Inferior parietal cortex (tissue), 1 donor: ENCODE data around the gene OR2T3.
"Not testable (repeated sequence)": the region's sequence is repeated elsewhere in the genome, so short reads cannot be mapped to it uniquely, and the experiment has no call there.

Experiments
- DNase-seq: peaks from one replicate; pipeline ENCODE4 v3.0.0-alpha.2; 2016; ENCODE audit errors: extremely low spot score

The OR2T3 gene, protein sequence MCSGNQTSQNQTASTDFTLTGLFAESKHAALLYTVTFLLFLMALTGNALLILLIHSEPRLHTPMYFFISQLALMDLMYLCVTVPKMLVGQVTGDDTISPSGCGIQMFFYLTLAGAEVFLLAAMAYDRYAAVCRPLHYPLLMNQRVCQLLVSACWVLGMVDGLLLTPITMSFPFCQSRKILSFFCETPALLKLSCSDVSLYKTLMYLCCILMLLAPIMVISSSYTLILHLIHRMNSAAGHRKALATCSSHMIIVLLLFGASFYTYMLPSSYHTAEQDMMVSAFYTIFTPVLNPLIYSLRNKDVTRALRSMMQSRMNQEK

DNA sequence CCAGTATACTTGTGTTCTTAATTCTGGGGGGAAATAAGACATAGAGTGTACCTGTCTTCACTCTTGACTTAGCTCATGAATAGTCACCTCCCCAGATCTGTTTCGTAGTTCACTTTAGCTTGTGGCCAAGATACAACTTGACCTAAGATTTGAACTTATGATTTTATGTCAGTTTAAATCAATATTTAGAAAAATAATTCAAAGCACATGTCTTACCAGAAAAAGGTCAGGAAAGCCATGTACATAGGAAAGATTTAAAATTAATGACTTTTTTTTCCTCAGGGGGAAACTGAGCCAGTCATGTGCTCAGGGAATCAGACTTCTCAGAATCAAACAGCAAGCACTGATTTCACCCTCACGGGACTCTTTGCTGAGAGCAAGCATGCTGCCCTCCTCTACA is at the start of gene OR2T3:
OR2T3 (plus strand) TSS at position 301 of the 400 bp plus-strand sequence; CDS start at position 301, 0 bp downstream.
- DNase-seq, result not testable (repeated sequence)

DNA sequence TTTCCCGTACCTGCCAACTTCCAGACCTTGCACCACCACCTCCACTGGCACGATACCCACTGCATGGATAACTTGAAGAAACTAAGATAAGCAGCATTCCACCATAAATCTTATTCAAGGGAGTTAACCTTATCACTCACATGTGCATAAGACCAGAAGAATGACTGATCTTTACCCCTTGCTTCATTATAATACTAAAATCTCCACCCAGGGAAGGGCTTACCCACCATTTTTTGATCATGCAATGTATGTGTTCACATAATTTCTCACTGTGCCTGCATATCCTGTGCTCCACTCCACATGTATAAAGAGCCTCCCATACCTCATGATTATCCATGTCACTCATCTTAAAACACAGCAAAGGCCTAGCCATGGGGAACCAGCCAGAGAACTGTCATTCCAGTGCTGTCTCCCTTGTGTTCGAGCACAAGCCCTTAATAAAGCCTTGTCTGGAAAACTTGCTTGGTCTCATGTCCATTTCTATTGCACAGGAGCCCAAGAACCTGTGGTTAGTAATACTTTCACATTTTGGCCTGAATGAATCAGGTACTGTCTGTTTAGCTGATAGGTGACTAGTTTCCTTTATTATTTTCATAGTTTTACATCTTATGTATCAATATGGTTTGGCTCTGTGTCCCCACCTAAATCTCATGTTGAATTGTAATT is 45.5 kb upstream of the OR2T3 start:
- not testable (repeated sequence) for DNase-seq

DNA sequence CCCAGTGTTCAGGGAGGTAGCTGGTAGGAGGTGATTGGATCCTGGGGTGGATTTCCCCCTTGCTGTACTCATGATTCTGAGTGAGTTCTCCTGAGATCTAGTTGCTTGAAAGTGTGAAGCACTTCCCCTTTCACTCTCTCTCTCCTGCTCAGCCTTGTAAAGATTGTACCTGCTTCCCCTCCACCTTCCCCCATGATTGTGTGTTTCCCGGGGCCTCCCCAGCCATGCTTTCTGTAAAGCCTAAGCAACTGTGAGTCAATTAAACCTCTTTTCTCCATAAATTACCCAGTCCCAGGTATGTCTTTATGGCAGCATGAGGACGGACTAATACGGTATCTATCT is 45.0 kb upstream of the OR2T3 start:
- not testable (repeated sequence) for DNase-seq

DNA sequence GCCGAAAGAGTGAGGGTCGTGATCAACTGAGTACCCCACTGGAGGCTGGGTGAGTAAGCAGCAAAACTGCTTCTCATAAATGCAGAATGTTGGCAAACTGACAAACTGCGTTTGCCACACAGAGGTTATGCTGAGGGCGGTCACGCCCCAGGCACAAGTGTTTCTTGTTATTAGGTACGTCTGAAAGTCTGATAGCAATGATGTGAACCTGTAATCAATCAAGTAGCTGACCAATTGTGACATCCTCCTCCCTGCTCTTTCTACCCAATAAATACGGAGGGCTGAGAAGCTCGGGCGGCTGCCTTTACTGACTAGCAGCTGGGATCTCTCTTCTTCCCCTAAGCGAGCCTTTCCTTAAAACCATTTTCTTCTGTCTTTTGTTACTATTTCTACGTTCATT is 41.5 kb upstream of the OR2T3 start:
- DNase-seq, result not testable (repeated sequence)

DNA sequence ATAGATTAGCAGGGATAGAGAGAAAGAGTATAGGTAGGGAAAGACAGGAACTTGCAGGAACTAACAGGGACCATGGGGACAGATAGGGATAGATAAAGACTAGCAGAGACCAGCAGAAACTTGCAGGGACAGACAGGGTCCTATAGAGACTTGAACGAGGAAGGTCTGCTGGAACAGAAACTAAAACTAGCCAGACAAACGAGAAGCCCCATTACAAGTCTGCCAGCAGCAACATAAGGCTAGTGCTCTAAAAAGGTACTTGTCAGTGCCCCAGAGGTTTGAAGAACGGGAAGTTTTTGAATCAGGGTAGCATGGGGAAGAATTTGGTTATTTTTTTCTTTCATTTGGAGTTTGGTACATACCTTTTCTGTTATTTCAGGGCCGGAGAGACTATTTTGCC is 41.0 kb upstream of the OR2T3 start:
- DNase-seq, result not testable (repeated sequence)

DNA sequence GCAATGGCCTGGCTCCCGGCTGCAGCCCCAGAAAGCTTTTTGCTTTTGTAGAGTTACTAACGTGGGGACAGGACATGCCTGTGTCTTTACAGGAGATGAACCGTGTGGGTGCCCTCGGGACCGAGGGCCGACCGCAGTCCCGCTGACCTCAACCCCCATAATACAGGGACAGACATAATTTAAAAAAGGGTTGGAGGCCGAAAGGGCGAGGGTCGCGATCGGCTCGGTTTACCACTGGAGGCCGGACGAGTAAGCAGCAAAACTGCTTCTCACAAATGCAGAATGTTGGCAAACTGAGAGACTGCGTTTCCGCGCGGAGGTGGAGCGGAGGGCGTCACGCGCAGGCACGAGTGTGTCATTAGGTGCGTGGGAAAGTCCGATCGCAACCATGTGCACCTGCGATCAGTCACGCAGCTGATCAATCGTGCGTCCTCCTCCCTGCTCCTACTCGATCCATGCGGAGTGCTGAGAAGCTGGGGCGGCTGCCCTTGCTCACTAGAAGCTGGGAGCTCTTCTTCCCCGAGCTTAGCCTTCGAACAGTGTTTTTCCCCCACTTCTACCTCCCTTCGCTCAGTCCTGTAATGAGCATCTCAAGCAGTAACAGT is 39.2 kb upstream of the OR2T3 start:
- DNase-seq, result not testable (repeated sequence)

DNA sequence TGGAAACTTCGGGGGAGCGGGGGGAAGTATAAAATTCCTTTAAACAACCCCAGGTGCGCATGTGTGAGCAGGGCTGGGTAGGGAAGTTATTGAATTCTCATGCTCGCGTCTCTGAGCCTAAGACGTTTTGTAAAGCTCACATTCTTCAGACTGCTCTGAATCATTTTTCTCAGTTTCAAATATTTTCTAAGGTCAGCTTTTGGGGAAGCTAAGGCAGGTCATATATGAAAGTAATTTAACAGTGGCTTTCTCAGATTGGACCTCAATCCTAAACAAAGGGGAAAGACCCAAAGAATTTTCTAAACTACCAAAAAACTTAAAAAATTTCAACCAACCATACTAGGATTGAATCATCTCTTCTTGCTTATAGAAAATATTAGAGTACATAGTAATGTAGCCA is 38.2 kb upstream of the OR2T3 start:
- DNase-seq, result not testable (repeated sequence)

DNA sequence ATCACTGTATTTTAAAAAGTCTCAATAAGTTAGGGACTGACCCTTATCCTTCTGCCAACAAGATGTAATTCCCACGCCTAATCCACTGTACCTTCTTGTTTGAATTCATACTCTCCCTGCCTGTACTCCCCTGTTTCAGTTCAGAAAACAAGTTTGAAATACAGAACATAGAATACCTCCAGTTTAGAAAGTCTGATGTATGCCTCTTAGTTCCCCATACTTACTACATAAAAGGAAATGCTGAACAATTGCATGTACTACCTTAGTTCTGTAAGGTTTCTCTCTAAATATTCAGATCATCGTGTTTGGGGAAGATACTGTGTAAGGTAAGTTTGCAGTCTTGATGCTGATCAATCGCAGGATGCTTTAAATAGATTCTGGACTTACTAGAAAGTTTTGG is 36.8 kb upstream of the OR2T3 start:
- DNase-seq, result not testable (repeated sequence)

DNA sequence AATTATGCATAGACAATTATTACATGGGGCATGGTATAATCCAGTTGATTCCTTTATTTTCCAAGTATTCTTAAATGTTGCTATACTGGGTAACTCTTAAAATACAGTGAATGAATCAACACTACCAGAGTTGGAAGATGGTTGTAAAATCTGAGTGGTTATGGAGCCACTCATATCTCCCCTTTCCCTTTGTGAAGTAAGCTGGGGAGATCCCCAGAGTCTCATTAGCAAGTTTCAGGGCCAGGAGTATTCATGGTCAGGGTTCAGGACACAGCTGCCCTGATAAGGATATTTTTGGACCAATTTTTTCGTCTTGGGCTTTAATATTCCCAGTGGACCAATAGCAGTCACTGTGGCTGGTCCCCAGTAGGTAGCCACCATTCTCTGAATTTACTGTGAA is 34.5 kb upstream of the OR2T3 start:
- not testable (repeated sequence) for DNase-seq

DNA sequence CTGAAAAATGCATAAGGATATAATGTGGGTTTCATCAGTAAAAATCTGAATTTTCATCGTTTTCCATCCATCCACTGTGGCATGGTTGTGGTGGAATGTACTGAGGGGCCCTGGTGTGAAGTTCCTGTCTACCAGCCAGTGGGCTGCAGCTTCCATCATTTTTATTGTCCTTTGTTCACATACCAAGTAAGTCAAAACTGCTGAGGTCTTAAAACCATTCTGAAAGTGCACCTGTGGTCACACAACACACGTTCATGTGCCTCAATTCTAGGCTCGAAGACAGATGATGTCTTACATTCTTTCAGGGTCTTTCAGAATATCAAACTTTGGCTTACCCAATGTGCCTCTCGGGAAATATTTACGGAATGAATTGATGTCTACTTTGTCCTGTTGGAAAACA is 33.9 kb upstream of the OR2T3 start:
- DNase-seq, result not testable (repeated sequence)

DNA sequence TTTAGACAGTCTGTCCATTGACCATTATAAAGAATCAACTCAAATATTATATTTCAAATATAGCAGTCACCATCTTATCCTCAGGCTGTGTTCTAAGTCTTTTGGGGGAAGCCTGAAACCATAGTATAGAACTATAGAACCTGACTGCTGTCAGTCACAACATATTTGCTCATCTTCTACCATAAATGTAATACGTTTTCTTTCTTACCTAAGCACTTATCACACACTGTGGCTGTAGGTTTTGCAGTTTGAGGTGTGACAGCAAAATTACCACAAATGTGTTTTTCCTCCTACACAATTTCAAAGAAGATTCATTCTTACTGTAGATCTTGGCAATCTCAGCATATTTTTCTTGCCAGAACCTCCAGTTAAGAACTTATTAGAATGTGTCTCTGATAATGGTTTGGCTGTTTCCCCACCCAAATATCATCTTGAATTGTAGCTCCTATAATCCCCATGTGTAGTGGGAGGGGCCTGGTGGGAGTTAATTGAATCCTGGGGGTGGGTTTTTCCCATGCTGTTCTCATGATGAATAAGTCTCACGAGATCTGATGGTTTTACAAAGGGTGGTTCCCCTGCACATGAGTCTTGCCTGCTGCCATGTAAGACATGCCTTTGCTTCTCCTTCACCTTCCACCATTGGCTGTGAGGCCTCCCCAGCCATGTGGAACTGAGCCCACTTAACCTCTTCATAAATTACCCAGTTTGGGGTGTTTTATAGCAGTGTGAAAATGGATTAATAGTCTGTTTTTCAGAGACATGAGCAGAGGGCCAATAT is 30.5 kb upstream of the OR2T3 start:
- DNase-seq, result not testable (repeated sequence)

DNA sequence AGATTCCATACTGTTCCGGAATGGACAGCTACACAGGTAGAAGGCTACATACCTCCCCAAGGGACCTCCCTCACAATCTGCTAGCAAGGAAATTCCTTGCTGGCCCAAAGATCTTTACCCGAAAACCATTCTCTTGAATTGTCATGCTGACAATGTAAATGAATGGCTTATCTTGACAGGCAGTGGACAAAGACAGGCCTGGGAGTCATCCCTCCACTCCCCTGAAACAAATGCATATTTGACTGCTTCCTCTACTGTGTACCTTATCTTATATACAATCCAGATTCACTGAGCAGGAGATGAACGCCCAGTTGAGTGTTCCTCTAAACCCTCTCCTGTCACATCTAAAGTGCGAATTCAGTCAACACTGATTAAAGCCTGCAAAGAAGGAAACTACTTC is 28.5 kb upstream of the OR2T3 start:
- not testable (repeated sequence) for DNase-seq

DNA sequence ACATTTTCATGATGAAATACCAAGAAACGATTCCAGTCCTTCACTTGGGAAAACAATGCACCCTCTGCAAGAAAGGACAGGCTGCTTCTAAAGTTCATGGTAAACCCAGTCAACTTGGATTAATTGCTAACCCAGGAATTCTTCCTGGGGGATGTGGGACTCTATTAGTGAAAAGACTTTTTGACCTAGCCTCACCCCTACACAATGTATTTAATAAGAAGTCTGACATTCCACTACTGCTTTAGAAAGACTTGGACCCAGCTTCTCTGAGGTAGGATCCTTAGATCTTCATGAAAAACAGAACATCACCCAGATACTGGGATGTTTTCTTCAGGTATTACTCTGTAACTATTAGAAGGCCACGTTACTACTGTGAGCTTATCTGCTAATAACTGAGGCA is 27.8 kb upstream of the OR2T3 start, which contains the start of gene OR2T2:
OR2T2 (plus strand) TSS at position 239 of the 400 bp plus-strand sequence. CDS start 7,161 bp downstream, outside the sequence.
- DNase-seq, result not testable (repeated sequence)

DNA sequence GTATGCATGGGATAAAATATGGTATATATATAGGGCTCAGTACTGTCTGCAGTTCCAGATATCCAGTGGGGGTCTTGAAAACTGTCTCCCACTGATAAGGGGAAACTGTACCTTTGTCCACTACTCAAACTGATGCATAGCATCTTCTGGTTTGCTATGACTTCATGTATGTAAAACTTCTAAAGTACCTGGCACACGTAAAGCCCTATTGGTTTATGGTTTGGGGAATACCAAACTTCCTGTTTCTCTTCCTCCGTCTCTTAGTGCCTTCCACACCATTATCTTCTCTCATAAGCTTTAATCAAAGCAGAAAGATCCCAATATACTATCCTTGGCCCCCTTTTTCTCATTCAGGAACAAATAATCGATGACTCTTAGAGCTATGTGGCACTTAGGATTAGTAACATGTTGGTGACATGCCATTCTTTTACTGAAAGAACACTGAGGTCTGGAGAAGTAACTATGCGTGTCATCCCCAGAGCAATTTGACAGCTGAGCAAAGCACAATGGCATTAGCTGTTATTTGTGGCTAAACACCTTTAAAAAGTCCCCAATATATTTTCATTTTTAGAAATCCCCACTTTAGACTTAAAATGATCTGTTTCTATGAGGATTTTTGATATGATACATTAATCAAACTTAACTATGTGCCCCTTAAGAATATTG is 24.6 kb upstream of the OR2T3 start:
- not testable (repeated sequence) for DNase-seq

DNA sequence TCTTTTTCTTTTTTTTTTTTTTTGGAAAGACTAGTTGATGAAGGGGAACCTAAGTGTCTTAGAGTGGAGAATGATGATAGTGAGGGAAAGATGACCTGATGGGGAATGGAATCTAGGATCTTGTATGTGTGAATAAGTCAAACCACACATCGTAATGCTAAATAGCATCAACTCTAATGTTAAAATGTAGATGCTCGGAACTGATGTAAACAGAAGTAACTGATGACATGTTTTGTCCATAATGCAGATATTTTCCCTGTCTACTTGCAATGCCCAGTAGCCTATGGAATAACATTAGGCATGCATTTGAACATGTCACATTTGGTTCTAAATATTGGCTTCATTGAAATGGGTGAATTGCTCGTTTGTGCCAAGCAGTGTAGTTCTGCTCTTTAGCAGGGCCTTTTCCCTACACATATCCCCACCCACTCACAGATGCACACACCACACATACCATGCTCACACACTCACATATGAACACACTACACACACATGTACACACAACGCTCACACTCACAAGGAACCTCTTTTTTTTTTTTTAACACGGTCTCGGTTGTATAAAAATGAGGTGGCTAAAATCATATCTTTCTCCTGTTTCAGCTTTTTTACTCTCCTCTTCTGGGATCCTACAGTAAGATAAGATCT is 23.2 kb upstream of the OR2T3 start:
- not testable (repeated sequence) for DNase-seq

DNA sequence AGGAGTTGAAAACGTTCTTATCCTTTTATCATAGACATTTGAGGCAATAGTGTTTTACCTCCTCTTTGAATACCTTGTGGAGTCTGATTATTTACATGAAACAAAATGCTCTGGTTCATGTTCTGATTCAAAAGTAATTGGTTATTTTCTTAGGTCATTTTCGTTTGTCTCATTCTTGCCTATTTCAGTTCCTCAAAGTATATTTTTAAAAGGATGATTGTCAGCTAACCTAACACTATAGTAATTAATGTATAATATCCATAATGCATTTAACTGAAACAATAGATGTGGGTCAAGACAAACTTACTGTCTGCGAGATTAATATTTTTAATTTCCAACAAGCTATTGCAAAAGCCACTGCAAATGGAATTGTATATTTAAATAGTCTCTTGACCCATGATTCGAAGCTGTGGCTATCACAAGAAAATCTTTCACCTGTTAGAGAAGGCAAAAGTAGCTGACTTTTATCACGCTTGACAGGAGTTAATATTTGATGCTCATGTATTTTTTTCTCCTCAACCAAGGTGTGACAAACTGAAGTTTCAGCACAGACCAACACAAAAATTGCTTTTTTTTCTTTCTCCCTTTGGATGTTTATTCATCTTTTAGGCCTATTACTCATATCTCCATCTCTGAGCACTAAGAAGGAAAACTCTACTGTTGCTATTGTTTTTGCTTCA is 22.5 kb upstream of the OR2T3 start:
- not testable (repeated sequence) for DNase-seq

DNA sequence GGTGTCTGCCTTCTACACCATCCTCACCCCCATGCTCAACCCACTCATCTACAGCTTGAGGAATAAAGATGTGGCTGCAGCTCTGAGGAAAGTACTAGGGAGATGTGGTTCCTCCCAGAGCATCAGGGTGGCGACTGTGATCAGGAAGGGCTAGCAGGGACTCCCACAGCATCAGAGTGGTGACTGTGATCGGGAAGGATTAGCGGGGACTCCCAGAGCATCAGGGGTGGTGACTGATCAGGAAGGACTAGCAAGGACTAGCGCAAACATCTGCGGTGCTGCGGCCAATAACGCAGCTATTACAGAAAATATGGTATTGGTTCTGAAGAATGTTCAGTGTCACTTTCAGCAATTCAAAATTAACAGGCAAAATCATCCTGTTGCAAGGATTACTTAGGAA is 19.5 kb upstream of the OR2T3 start:
- not testable (repeated sequence) for DNase-seq

DNA sequence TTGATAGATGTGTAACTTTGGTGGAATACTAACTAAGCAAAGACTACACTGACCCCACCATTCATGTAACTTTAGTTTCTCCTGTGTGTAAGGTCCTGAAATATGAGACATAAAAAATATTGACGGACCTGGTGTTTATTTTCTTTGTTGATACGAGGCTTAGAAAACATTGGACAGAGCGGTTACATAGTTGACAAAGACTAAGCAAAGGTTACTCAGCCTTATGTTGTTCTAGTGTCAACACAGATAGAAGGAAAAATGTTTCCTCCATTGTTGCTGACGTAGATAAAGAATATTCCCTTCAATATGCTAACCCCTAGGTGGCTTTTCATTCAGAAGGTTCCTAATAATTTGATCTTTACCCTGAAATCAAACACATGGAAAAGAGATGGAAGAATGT is 18.1 kb upstream of the OR2T3 start:
- not testable (repeated sequence) for DNase-seq

DNA sequence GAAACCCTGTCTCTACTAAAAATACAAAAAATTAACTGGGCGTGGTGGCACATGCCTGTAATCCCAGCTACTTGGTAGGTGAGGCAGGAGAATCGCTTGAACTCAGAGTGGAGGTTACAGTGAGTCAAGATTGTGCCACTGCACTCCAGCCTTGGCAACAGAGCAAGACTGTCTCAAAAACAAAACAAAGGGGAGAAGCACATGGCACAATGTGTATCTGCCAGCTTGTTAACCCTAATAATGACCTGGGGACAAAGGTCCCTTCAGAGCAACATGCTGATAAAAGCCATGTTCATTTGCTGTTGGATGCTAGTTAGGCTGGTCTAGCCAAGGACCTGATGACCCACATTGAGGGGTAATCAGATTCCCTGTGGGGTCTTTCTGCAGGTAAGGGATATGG is 16.5 kb upstream of the OR2T3 start:
- not testable (repeated sequence) for DNase-seq

DNA sequence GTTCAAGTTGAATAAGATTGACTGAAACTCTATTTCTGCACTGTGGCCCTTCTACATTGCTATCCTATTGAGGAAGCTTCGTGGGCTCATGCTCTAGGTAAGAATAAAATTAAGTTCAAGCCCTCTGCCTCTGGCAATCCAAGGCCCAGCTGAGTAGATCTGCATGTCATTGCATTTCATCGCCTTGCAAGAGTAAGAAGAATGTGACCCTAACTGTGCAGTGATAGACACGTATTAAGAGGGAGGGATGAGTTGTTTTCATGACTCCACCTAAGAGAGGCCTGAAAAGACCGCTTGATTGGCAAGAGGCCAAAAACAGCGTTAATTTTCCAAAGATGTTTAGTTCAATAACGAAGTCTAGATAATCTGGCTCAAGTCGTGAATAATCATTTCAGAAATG is 14.0 kb upstream of the OR2T3 start:
- DNase-seq, result not testable (repeated sequence)
